Esophagus squamous epithelium (tissue), 5 donors: ENCODE data around the gene NCAPD2. TPM values are rescaled to one million over a fixed set of nuclear protein-coding genes. Genes with fewer than 3 reads are reported as not detected.

Experiments
- DNase-seq: peaks from one replicate; lab custom pipeline; 2025; lab: John Stamatoyannopoulos, UW
- H3K27ac ChIP-seq, 4 donors: fragments of 200-600 bp; sonication (generic); one replicate each; pipeline ENCODE4 v1.5.1; 2016 to 2019; ENCODE audit warnings: mild to moderate bottlenecking in 1 of 4
- H3K27me3 ChIP-seq, 4 donors: fragments of 200-600 bp; sonication (generic); 1 replicate in 3 of 4; 2 replicates in 1 of 4; pipeline versions ENCODE4 v1.5.1 to v1.6.0; 2017 to 2021; ENCODE audit warnings: antibody characterized with exemption in 1 of 4
- H3K36me3 ChIP-seq, 3 donors: fragments of 200-600 bp; sonication (generic); one replicate each; pipeline ENCODE4 v1.5.1; 2016 to 2019
- H3K4me1 ChIP-seq, 3 donors: fragments of 200-600 bp; sonication (generic); one replicate each; pipeline ENCODE4 v1.5.1; 2017 to 2019
- H3K4me3 ChIP-seq, 4 donors: fragments of 200-600 bp; sonication (generic); 1 replicate in 3 of 4; 2 replicates in 1 of 4; pipeline ENCODE4 v1.5.1; 2016 to 2019; ENCODE audit warnings: mild to moderate bottlenecking in 2 of 4, moderate library complexity in 1 of 4
- H3K9me3 ChIP-seq, 3 donors: fragments of 200-600 bp; sonication (generic); one replicate each; pipeline ENCODE4 v1.5.1; 2016 to 2019
- POLR2A ChIP-seq, 4 donors: fragments of 450-650 bp; IDR thresholded peaks; one replicate each; pipeline ENCODE4 v1.6.1; 2017; ENCODE audit warnings: antibody characterized with exemption in 4 of 4, mild to moderate bottlenecking in 4 of 4, moderate library complexity in 3 of 4
- WGBS, 2 donors: methylation state at CpG; one replicate each; pipeline ENCODE4 v1.1.5; 2018; 5-methylcytosine and 5-hydroxymethylcytosine counted together
- intact Hi-C: fragments of 100-400 bp; cut with DNase I; formaldehyde crosslinking; loops from one replicate; pipeline ENCODE4 v1.15.0; 2022
- total RNA-seq, 4 donors: library from RNA; depleted of rRNA; stranded (reverse); fragments of >200 nt; gene quantifications; one replicate each; pipeline ENCODE4 v1.1.0, GENCODE V29; 2016
- TF ChIP-seq, protein P1 (sequence below), 6 experiments: fragments of 450-650 bp in 4 of 6; fragments of 200-600 bp in 2 of 6; sonication (generic) in 2 of 6; IDR thresholded peaks; one replicate each; pipeline ENCODE4 v1.5.1; 2016 to 2019; ENCODE audit warnings: antibody characterized with exemption in 6 of 6, mild to moderate bottlenecking in 4 of 6, moderate library complexity in 4 of 6
- donor health status: DM: yes; HTN: yes; CAD: no.

The NCAPD2 gene
- total RNA-seq, 4 donors from 2014 or later, result 25.6 to 73.2 (median 55.9) TPM

DNA sequence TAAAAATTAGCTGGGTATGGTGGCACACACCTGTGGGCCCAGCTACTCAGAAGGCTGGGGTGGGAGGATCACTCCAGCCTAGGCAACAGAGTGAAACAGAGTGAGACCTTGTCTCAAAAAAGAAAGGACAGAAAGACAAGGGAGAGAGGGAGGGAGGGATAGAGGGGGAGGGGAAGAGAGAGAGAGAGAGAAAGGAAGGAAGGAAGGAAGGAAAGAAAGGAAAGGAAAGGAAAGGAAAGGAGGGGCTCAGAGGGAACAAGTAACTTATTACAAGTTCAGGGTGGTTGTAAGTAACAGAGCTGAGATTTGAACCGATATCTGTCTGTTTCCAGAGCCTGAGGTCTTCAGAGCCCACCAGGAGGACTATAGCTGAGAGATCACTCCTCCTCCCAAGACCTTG is 53.7 kb downstream of the NCAPD2 start:
- intact Hi-C loops, result no loop called here
- peak overlapping the region in 2 of 4 donors; percentile 17 to 82 for H3K27ac ChIP-seq
- WGBS, 2 donors, result 94 to 100% methylated on average over 1 of the region's 1 CpG
- DNase-seq, result no peak
- no peaks in the 10 kb centered on the region for H3K27me3 ChIP-seq
- TF ChIP-seq POLR2A (IDR thresholded peaks at IDR 0.05), result no peak
- TF ChIP-seq, protein P1, sequence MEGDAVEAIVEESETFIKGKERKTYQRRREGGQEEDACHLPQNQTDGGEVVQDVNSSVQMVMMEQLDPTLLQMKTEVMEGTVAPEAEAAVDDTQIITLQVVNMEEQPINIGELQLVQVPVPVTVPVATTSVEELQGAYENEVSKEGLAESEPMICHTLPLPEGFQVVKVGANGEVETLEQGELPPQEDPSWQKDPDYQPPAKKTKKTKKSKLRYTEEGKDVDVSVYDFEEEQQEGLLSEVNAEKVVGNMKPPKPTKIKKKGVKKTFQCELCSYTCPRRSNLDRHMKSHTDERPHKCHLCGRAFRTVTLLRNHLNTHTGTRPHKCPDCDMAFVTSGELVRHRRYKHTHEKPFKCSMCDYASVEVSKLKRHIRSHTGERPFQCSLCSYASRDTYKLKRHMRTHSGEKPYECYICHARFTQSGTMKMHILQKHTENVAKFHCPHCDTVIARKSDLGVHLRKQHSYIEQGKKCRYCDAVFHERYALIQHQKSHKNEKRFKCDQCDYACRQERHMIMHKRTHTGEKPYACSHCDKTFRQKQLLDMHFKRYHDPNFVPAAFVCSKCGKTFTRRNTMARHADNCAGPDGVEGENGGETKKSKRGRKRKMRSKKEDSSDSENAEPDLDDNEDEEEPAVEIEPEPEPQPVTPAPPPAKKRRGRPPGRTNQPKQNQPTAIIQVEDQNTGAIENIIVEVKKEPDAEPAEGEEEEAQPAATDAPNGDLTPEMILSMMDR (IDR thresholded peaks at IDR 0.05), result no peak
- H3K36me3 ChIP-seq, result peaks cover 0 to 65% (median 3%) of the 10 kb centered on the region in 3 donors
- H3K4me1 ChIP-seq, result peaks cover 26 to 49% (median 29%) of the 10 kb centered on the region in 3 donors
- H3K9me3 ChIP-seq, result no peaks in the 10 kb centered on the region
- H3K4me3 ChIP-seq, result no peak overlapping the region

- 67 to 69% methylated on average over 7 to 8 of the region's 9 CpGs for WGBS, 2 donors
- Histone ChIP-seq H3K4me1 (peaks cover 31 to 54% (median 32%) of the 10 kb centered on the region in 3 donors), H3K27me3 (no peaks in the 10 kb centered on the region), H3K9me3 (no peaks in the 10 kb centered on the region), H3K36me3 (peaks cover 0 to 65% (median 3%) of the 10 kb centered on the region in 3 donors), H3K4me3 (no peak overlapping the region), H3K27ac (peak overlapping the region in 2 of 4 donors; percentile 59 to 82)
- intact Hi-C loops, result no loop called here
- no peak for DNase-seq
- TF ChIP-seq, protein P1 (IDR thresholded peaks at IDR 0.05), result no peak
- TF ChIP-seq POLR2A (IDR thresholded peaks at IDR 0.05), result no peak
These were observed 54.1 kb downstream of the NCAPD2 start for GRCh38 chr12:6547987-6548386.

GRCh38 chr12:6548556-6548955 is 54.7 kb downstream of the NCAPD2 start:
- no peak for DNase-seq
- Histone ChIP-seq H3K4me1 (peaks cover 36 to 59% (median 38%) of the 10 kb centered on the region in 3 donors), H3K27me3 (no peaks in the 10 kb centered on the region), H3K36me3 (peaks cover 0 to 65% (median 3%) of the 10 kb centered on the region in 3 donors), H3K27ac (peak overlapping the region in 3 of 4 donors; percentile 9 to 82 (median 59)), H3K9me3 (no peaks in the 10 kb centered on the region), H3K4me3 (no peak overlapping the region)
- intact Hi-C loops, result no loop called here
- 60 to 86% methylated on average over 2 to 10 of the region's 26 CpGs for WGBS, 2 donors
- TF ChIP-seq, protein P1 (IDR thresholded peaks at IDR 0.05), result no peak
- TF ChIP-seq POLR2A (IDR thresholded peaks at IDR 0.05), result no peak

DNA sequence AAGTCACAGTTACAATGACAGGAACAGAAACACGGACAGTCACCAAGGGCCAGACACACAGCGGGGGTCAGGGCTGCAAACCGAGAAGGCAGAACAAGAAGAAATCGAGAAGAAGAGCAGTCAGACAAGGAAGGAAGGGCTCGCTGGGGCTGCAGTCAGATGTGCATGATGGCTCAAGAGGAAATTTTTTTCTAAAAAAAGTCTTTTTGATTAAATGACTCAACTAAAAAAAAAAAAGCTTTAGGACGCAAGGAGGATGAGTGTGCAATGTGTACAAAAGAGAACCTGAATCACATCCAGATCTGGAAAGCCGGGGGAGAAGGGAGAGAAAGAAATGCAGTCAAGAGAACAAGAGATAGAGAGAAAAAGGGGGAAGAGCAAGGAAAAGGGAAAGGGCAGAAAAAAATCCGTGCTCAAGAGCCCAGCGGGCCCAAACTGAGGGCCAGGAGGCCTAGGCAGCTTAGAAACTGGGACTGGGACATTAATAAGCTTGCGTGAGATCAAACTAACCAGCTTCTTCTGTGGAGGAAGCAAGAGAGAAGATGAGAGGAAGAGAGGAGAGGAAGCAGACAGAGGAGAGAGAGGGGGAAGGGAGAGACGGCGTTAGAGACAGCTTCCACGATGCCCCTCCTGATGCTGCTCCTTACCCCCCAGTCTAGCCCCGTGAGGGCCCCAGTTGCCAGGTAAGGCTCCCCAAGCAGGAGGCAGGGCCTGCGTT is 55.2 kb downstream of the NCAPD2 start:
- Histone ChIP-seq H3K4me1 (peaks cover 40 to 65% (median 43%) of the 10 kb centered on the region in 3 donors), H3K36me3 (peaks cover 0 to 64% (median 3%) of the 10 kb centered on the region in 3 donors), H3K4me3 (no peak overlapping the region), H3K27me3 (no peaks in the 10 kb centered on the region), H3K27ac (peak overlapping the region in 2 of 4 donors; percentile 82 to 93), H3K9me3 (no peaks in the 10 kb centered on the region)
- intact Hi-C loops, result no loop called here
- no peak for DNase-seq
- TF ChIP-seq, protein P1 (IDR thresholded peaks at IDR 0.05), result no peak
- no peak for TF ChIP-seq POLR2A (IDR thresholded peaks at IDR 0.05)
- WGBS, 2 donors, result 63 to 70% methylated on average over 15 of the region's 15 CpGs

- WGBS, 2 donors, result 92 to 93% methylated on average over 8 to 10 of the region's 18 CpGs
- Histone ChIP-seq H3K9me3 (no peaks in the 10 kb centered on the region), H3K27ac (peak overlapping the region; percentile 5 to 93 (median 82)), H3K27me3 (no peaks in the 10 kb centered on the region), H3K4me3 (no peak overlapping the region), H3K4me1 (peaks cover 40 to 71% (median 46%) of the 10 kb centered on the region in 3 donors), H3K36me3 (peaks cover 0 to 58% (median 3%) of the 10 kb centered on the region in 3 donors)
- no peak for TF ChIP-seq POLR2A (IDR thresholded peaks at IDR 0.05)
- TF ChIP-seq, protein P1 (IDR thresholded peaks at IDR 0.05), result no peak
- intact Hi-C loops, result no loop called here
- no peak for DNase-seq
These were observed 55.8 kb downstream of the NCAPD2 start for GRCh38 chr12:6549684-6550151.
